ENCODE results near the gene PCDHAC1.

The PCDHAC1 gene

GRCh38 chr5:140967226-140967893 is 41.3 kb downstream of the PCDHAC1 start:
- DNase-seq = no peak

- no peak for DNase-seq
These were observed 43.8 kb downstream of the PCDHAC1 start for GRCh38 chr5:140969880-140970279.

GRCh38 chr5:140973550-140973949 is 47.5 kb downstream of the PCDHAC1 start:
- DNase-seq = no peak

GRCh38 chr5:140977003-140977402 is 50.9 kb downstream of the PCDHAC1 start:
- DNase-seq = no peak

- no peak for DNase-seq
These were observed 52.2 kb downstream of the PCDHAC1 start for GRCh38 chr5:140978260-140978659.

GRCh38 chr5:140978983-140979382 is 52.9 kb downstream of the PCDHAC1 start:
- DNase-seq = no peak

Measured in NCI-H2171 (cell line).